Naive thymus-derived CD4-positive, alpha-beta T cell (primary cell): Measurements from ENCODE around the gene GZMM. TPM values are rescaled to one million over a fixed set of nuclear protein-coding genes. Genes with fewer than 3 reads are reported as not detected.

Experiments
- ATAC-seq: fragments of 150-1000 bp; cut with Tn5 transposase; 2 replicates; pipeline ENCODE4 v1.10.0; 2021; ENCODE audit warnings: mild to moderate bottlenecking, moderate library complexity
- CTCF ChIA-PET: fragments of 350-600 bp; sonication (Branson Sonifier 250); formaldehyde crosslinking; loops from one replicate; lab custom pipeline; 2021; ENCODE audit warnings: antibody characterized with exemption; lab: Charles Lee
- POLR2A ChIA-PET: fragments of 350-600 bp; sonication (Branson Sonifier 250); formaldehyde crosslinking; loops from one replicate; lab custom pipeline; 2021; ENCODE audit warnings: antibody characterized with exemption, inconsistent platforms; lab: Charles Lee
- DNase-seq, 9 donors: peaks; one replicate each; pipeline versions ENCODE4 v3.0.0 to v3.0.0-alpha.2; 2020 to 2022; ENCODE audit warnings: mixed read lengths in 1 of 9
- H3K27ac ChIP-seq: one replicate; pipeline ENCODE4 v1.7.0; 2013; ENCODE audit warnings: mild to moderate bottlenecking, low read depth, low read length, moderate library complexity
- H3K27me3 ChIP-seq, 2 donors: one replicate each; pipeline ENCODE4 v1.7.0; 2013; ENCODE audit warnings: low read length in 2 of 2, mild to moderate bottlenecking in 2 of 2, moderate library complexity in 2 of 2; ENCODE audit not compliant: control insufficient read depth in 2 of 2, insufficient read depth in 2 of 2
- H3K36me3 ChIP-seq, 3 experiments: 1 replicate in 2 of 3; 2 replicates in 1 of 3; pipeline ENCODE4 v1.7.0; 2013; ENCODE audit warnings: low read length in 3 of 3, mild to moderate bottlenecking in 3 of 3, moderate library complexity in 1 of 3; ENCODE audit not compliant: insufficient read depth in 3 of 3, control insufficient read depth in 2 of 3
- H3K4me1 ChIP-seq, 2 donors: one replicate each; pipeline ENCODE4 v1.7.0; 2013; ENCODE audit warnings: low read length in 2 of 2, mild to moderate bottlenecking in 2 of 2, moderate library complexity in 1 of 2; ENCODE audit not compliant: control insufficient read depth in 2 of 2, insufficient read depth in 2 of 2
- H3K4me3 ChIP-seq: 2 replicates; pipeline ENCODE4 v1.7.0; 2013; ENCODE audit warnings: mild to moderate bottlenecking, low read length
- H3K9me3 ChIP-seq, 3 experiments: 1 replicate in 2 of 3; 2 replicates in 1 of 3; pipeline ENCODE4 v1.7.0; 2013; ENCODE audit warnings: low read length in 3 of 3; ENCODE audit not compliant: control insufficient read depth in 2 of 3
- H3K27ac Mint-ChIP-seq, 9 donors: one replicate each; pipeline ENCODE4 v1.8.0; 2020 to 2022; ENCODE audit warnings: mixed read lengths in 9 of 9, mild to moderate bottlenecking in 8 of 9, moderate library complexity in 5 of 9, inconsistent platforms in 2 of 9
- H3K27me3 Mint-ChIP-seq, 5 donors: one replicate each; pipeline ENCODE4 v1.8.0; 2021 to 2022; ENCODE audit warnings: mixed read lengths in 5 of 5, mild to moderate bottlenecking in 1 of 5
- H3K36me3 Mint-ChIP-seq, 5 donors: one replicate each; pipeline ENCODE4 v1.8.0; 2020 to 2022; ENCODE audit warnings: mixed read lengths in 5 of 5, mild to moderate bottlenecking in 3 of 5, inconsistent platforms in 1 of 5
- H3K4me1 Mint-ChIP-seq, 7 donors: one replicate each; pipeline ENCODE4 v1.8.0; 2020 to 2022; ENCODE audit warnings: mixed read lengths in 7 of 7, mild to moderate bottlenecking in 3 of 7, inconsistent platforms in 1 of 7
- H3K4me3 Mint-ChIP-seq, 10 donors: one replicate each; pipeline ENCODE4 v1.8.0; 2020 to 2022; ENCODE audit warnings: mild to moderate bottlenecking in 10 of 10, mixed read lengths in 10 of 10, moderate library complexity in 6 of 10, inconsistent platforms in 2 of 10
- H3K9me3 Mint-ChIP-seq, 11 donors: one replicate each; pipeline ENCODE4 v1.8.0; 2020 to 2022; ENCODE audit warnings: mixed read lengths in 11 of 11, mild to moderate bottlenecking in 4 of 11, inconsistent platforms in 1 of 11, moderate library complexity in 1 of 11
- intact Hi-C, 2 donors: fragments of 100-400 bp; cut with micrococcal nuclease; formaldehyde crosslinking; loops; one replicate each; pipeline ENCODE4 v1.15.1; 2023
- polyA plus RNA-seq, 2 donors: library from polyadenylated mRNA; unstranded; fragments of 300-500 nt; fragmentation: Illumina TruSeq; gene quantifications; one replicate each; pipeline ENCODE4 v1.2.3, GENCODE V29; 2021
- total RNA-seq, 6 experiments: library from RNA in 5 of 6; stranded (reverse) in 5 of 6; gene quantifications; 1 replicate in 5 of 6; 2 replicates in 1 of 6; pipeline ENCODE4 v1.2.3 and lab custom pipeline; 2021 to 2026

Gene GZMM
- total RNA-seq (10 to 100 TPM; 30.0 to 81.4 (median 67.8) TPM), polyA plus RNA-seq (100 to 1,000 TPM; 138 to 181 TPM), total RNA-seq (lab: John Stamatoyannopoulos, UW) (15.7 reads per million, percentile 45 among the genes with 10 or more reads in this experiment)

DNA sequence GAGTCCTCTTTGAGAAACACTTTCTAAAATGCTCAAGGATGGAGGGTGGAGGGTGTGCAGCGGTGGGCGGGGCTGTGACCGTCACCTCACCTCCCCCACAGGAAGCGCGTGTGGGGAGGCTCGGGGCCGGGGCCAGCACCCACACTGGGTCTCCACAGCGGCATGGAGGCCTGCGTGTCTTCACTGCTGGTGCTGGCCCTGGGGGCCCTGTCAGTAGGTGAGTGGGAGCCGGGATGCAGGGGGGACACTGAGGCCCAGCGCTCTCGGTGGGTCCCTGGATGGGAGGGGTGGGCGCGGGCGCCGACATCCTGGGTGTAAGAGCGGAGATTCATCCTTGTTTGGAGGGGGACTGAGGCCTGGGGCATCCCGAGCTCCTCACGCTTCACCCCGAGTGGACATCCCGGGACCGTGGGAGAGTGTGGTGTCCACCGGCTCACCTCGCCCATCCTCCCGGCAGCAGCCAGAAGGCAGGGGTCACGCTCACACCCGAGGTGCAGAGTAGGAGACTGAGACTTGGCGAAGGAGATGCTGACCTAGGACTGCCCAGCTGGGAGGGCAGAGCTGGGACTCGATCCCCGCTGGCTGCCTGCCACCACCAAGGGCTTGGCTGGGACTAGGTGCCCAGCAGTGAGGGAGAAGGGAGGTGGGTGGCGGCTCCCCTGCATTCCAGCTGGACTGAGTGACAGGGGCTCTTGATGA, at the start of gene GZMM:
TSS of gene GZMM (plus strand) at position 144 of the 699 bp plus-strand sequence. CDS start at position 163, 19 bp downstream.
- Histone ChIP-seq H3K9me3 (no peaks in the 10 kb centered on the region), H3K4me1 (peaks cover 5 to 10% of the 10 kb centered on the region in 2 donors), H3K27ac (peak within 1 kb of the TSS; percentile 88), H3K36me3 (peaks cover 0 to 41% (median 6%) of the 10 kb centered on the region in 3 experiments), H3K27me3 (no peaks in the 10 kb centered on the region), H3K4me3 (peak within 1 kb of the TSS; percentile 70)
- intact Hi-C loops: loop anchor here in 1 of 2 donors (1.0 kb wide), 2 partner anchors 12 to 28 kb away; partner anchors contain the start of gene BSG
- DNase-seq (peak; percentile 63 to 86 (median 82)), ATAC-seq (peak; percentile 98)
- Mint-ChIP-seq H3K27ac (peak within 1 kb of the TSS; percentile 77 to 97 (median 91)), H3K36me3 (peaks cover 0 to 7% (median 0%) of the 10 kb centered on the region in 5 donors), H3K9me3 (no peaks in the 10 kb centered on the region), H3K4me3 (peak within 1 kb of the TSS; percentile 81 to 94 (median 90)), H3K4me1 (peaks cover 4 to 24% (median 21%) of the 10 kb centered on the region in 7 donors), H3K27me3 (no peaks in the 10 kb centered on the region)
- ChIA-PET POLR2A (interaction anchor here (1.0 kb wide), 1 partner anchor 28 kb away, joined by 5 read pairs; the partner anchor contains the start of gene BSG), CTCF (no interaction called here)

DNA sequence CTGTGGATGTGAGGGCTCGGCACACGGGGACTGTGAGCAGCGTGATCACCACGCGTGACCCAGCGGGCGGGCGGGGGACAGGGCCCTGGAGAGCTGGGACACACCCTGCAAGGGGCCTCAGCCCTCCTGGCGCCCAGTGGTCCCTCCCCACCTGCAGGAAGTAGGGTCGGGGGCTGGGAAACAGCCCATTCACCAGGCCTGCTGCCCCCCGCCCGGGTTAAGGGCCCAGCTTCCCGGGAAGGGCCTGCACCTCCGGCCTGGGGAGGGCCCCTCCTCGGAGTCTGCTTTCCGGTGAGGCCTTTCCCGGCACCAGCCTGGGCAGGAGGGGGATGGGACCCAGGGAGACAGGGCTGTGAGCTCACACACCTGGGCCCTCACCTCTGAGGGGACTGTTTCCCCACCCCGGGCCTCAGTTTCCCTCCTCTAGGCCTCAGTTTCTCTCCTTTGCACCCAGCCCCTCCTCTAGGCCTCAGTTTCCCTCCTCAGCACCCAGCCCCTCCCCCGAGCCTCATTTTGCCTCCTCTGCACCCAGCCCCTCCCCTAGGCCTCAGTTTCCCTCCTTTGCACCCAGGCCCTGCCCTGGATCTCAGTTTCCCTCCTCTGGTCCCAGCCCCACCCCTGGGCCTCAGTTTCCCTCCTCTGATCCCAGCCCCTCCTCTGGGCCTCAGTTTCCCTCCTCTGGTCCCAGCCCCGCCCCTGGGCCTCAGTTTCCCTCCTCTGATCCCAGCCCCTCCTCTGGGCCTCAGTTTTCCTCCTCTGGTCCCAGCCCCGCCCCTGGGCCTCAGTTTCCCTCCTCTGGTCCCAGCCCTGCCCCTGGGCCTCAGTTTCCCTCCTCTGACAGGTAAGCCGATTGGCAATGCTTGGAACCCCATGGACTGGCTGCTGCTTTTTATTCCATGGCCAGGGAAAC, 49.4 kb upstream of the GZMM start:
- intact Hi-C loops: loop anchor here in 1 of 2 donors (1.0 kb wide), 1 partner anchor 12 kb away; no protein-coding TSS in a partner anchor
- peaks cover 0 to 11% of the 10 kb centered on the region in 2 donors for H3K4me1 ChIP-seq
- no peaks in the 10 kb centered on the region for H3K9me3 ChIP-seq
- no peaks in the 10 kb centered on the region for H3K36me3 ChIP-seq
- POLR2A ChIA-PET: interaction anchor here (0.7 to 0.9 kb wide), 2 partner anchors 9 to 17 kb away, joined by 3 to 6 read pairs; no protein-coding TSS in a partner anchor
- H3K27ac ChIP-seq: no peak overlapping the region
- H3K9me3 Mint-ChIP-seq: no peaks in the 10 kb centered on the region
- CTCF ChIA-PET: interaction anchor here (0.7 kb wide), 1 partner anchor 12 kb away, joined by 4 read pairs; no protein-coding TSS in a partner anchor
- peak in 1 of 9 donors; percentile 17 for DNase-seq
- H3K27ac Mint-ChIP-seq: no peak overlapping the region
- peak overlapping the region in 1 of 10 donors; percentile 67 for H3K4me3 Mint-ChIP-seq
- peaks cover 4 to 18% (median 10%) of the 10 kb centered on the region in 7 donors for H3K4me1 Mint-ChIP-seq
- peaks cover 0 to 10% (median 0%) of the 10 kb centered on the region in 5 donors for H3K36me3 Mint-ChIP-seq
- H3K4me3 ChIP-seq: no peak overlapping the region
- no peak for ATAC-seq
- peaks cover 0 to 4% of the 10 kb centered on the region in 2 donors for H3K27me3 ChIP-seq
- H3K27me3 Mint-ChIP-seq: peaks cover 5 to 20% (median 6%) of the 10 kb centered on the region in 5 donors

DNA sequence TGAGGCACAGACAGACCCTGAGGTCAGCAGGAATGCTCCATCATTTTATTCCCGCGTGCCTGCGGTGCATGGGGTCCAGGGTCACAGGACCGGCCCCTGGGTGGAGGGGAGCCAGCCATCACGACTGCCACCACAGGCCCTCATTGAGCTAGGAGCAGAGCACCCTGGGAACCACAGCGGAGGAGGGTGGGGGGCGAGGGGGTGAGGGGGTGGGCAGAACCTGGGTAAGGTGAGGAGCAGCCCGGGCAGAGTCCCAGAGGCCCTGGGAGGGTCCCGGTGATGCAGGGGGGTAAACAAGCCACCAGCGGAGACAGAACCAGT, 48.8 kb upstream of the GZMM start:
- peaks cover 0 to 10% (median 0%) of the 10 kb centered on the region in 5 donors for H3K36me3 Mint-ChIP-seq
- no peaks in the 10 kb centered on the region for H3K36me3 ChIP-seq
- H3K27ac ChIP-seq: no peak overlapping the region
- peaks cover 6 to 23% (median 8%) of the 10 kb centered on the region in 5 donors for H3K27me3 Mint-ChIP-seq
- CTCF ChIA-PET: interaction anchor here (1.7 kb wide), 1 partner anchor 11 kb away, joined by 8 read pairs; no protein-coding TSS in a partner anchor
- DNase-seq (peak in 1 of 9 donors; percentile 9), ATAC-seq (no peak)
- POLR2A ChIA-PET: interaction anchor here (0.9 to 1.8 kb wide), 3 partner anchors 9 to 16 kb away, joined by 5 to 8 read pairs (median 6); no protein-coding TSS in a partner anchor
- H3K4me1 Mint-ChIP-seq: peaks cover 3 to 14% (median 9%) of the 10 kb centered on the region in 7 donors
- no peak overlapping the region for H3K27ac Mint-ChIP-seq
- intact Hi-C loops: loop anchor here in 1 of 2 donors (1.0 kb wide), 1 partner anchor 11 kb away; no protein-coding TSS in a partner anchor
- no peak overlapping the region for H3K4me3 ChIP-seq
- H3K9me3 Mint-ChIP-seq: no peaks in the 10 kb centered on the region
- H3K4me3 Mint-ChIP-seq: no peak overlapping the region
- no peaks in the 10 kb centered on the region for H3K9me3 ChIP-seq
- peaks cover 0 to 8% of the 10 kb centered on the region in 2 donors for H3K4me1 ChIP-seq
- H3K27me3 ChIP-seq: peaks cover 0 to 6% of the 10 kb centered on the region in 2 donors

DNA sequence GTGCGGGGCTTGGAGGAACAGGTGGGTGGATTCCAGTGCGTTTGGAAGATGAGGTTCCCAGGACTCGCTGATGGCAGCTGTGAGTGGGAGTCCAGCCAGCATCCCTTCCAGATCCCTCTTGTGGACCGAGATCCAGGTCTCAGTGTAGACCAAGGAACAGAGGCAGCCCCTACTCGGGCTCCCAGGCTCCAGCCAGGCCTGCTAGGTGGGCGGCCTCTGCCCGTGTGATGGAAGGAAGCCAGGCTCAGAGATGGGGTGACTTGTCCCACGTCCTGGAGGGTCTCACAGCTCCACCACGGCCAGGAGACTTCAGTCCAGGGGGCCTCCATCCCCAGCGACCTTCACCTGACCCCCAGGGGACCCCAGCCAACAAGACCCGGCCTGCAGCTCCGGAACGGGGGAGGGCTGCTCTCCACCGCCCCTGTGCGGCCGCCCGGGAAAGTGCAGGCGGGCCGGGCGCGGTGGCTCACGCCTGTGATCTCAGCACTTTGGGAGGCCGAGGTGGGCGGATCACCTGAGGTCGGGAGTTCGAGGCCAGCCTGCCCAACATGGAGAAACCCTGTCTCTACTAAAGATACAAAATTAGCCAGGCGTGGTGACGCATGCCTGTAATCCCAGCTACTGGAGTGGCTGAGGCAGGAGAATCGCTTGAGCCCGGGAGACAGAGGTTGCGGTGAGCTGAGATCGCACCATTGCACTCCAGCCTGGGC, 48.3 kb upstream of the GZMM start:
- H3K4me1 ChIP-seq: peaks cover 0 to 8% of the 10 kb centered on the region in 2 donors
- no peaks in the 10 kb centered on the region for H3K36me3 ChIP-seq
- no peaks in the 10 kb centered on the region for H3K9me3 ChIP-seq
- H3K27me3 Mint-ChIP-seq: peaks cover 6 to 23% (median 8%) of the 10 kb centered on the region in 5 donors
- ATAC-seq (peak; percentile 72), DNase-seq (peak in 7 of 9 donors; percentile 21 to 64 (median 47))
- H3K4me1 Mint-ChIP-seq: peaks cover 3 to 13% (median 9%) of the 10 kb centered on the region in 7 donors
- H3K9me3 Mint-ChIP-seq: no peaks in the 10 kb centered on the region
- H3K27ac Mint-ChIP-seq: no peak overlapping the region
- H3K4me3 Mint-ChIP-seq: peak overlapping the region in 1 of 10 donors; percentile 59
- no peak overlapping the region for H3K4me3 ChIP-seq
- intact Hi-C loops: loop anchor here in 1 of 2 donors (1.0 kb wide), 1 partner anchor 11 kb away; no protein-coding TSS in a partner anchor
- ChIA-PET POLR2A (interaction anchor here (0.9 to 1.8 kb wide), 3 partner anchors 9 to 16 kb away, joined by 5 to 8 read pairs (median 6); no protein-coding TSS in a partner anchor), CTCF (interaction anchor here (1.7 kb wide), 1 partner anchor 11 kb away, joined by 8 read pairs; no protein-coding TSS in a partner anchor)
- H3K27ac ChIP-seq: no peak overlapping the region
- H3K27me3 ChIP-seq: peaks cover 0 to 6% of the 10 kb centered on the region in 2 donors
- peaks cover 0 to 10% (median 0%) of the 10 kb centered on the region in 5 donors for H3K36me3 Mint-ChIP-seq

DNA sequence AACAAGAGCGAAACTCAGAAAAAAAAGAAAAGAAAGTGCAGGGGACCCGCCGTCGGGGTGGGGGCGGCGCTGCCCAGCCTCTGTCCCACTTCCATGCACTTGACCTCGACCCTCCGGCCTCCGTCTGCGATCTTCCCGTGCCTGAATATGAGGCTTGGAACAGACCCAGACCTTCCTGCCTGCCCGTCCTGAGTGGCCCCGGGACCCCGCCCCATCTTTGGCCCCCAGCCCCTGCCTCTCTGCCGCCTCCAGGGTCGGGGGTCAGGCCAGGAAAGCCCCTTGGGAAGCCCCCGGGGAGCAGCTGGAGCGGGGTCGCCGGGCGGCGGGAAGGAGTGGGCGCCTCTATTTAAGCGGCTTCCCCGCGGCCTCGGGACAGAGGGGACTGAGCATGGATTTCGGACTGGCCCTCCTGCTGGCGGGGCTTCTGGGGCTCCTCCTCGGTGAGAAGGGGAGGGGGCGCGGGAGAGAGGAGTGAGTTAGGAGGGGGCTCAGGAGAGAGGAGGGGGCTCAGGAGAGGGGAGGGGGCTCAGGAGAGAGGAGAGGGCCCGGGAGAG, 47.7 kb upstream of the GZMM start, which contains the start of gene MADCAM1:
TSS of gene MADCAM1 (plus strand) at position 375 of the 554 bp plus-strand sequence. CDS start at position 389, 14 bp downstream.
- H3K27me3 Mint-ChIP-seq: peaks cover 6 to 23% (median 8%) of the 10 kb centered on the region in 5 donors
- CTCF ChIA-PET: interaction anchor here (1.7 kb wide), 1 partner anchor 10 kb away, joined by 8 read pairs; no protein-coding TSS in a partner anchor
- ATAC-seq: no peak
- no peaks in the 10 kb centered on the region for H3K9me3 Mint-ChIP-seq
- peaks cover 0 to 8% of the 10 kb centered on the region in 2 donors for H3K4me1 ChIP-seq
- peak in 1 of 9 donors; percentile 6 for DNase-seq
- H3K27ac Mint-ChIP-seq: no peak within 1 kb of the TSS
- H3K36me3 Mint-ChIP-seq: peaks cover 0 to 10% (median 0%) of the 10 kb centered on the region in 5 donors
- H3K4me3 Mint-ChIP-seq: peak within 1 kb of the TSS in 1 of 10 donors; percentile 62
- intact Hi-C loops: no loop called here
- H3K4me1 Mint-ChIP-seq: peaks cover 3 to 13% (median 9%) of the 10 kb centered on the region in 7 donors
- POLR2A ChIA-PET: interaction anchor here (1.3 to 1.8 kb wide), 2 partner anchors 8 to 10 kb away, joined by 5 to 8 read pairs; no protein-coding TSS in a partner anchor
- H3K4me3 ChIP-seq: no peak within 1 kb of the TSS
- no peaks in the 10 kb centered on the region for H3K36me3 ChIP-seq
- H3K27ac ChIP-seq: no peak within 1 kb of the TSS
- no peaks in the 10 kb centered on the region for H3K9me3 ChIP-seq
- H3K27me3 ChIP-seq: peaks cover 0 to 6% of the 10 kb centered on the region in 2 donors
